OCI-LY3 (cell line): ENCODE results near the gene CCDC12.

Experiments
- H2AFZ ChIP-seq: fragments of 200-600, 300-600 bp; shearing (Covaris generic); 2 replicates; pipeline ENCODE4 v1.6.0; 2014; ENCODE audit warnings: antibody characterized with exemption, low read depth, low read length
- H3K27ac ChIP-seq: fragments of 200-600, 300-600 bp; sonication (generic); 2 replicates; pipeline ENCODE4 v1.5.1; 2014; ENCODE audit warnings: mild to moderate bottlenecking, low read length, moderate library complexity, mixed read lengths
- H3K27me3 ChIP-seq: fragments of 200-600, 300-600 bp; sonication (generic); 2 replicates; pipeline ENCODE4 v1.6.1; 2014; ENCODE audit warnings: low read depth, low read length, mixed read lengths
- H3K36me3 ChIP-seq: fragments of 200-600, 300-600 bp; sonication (generic); replicated peaks from 2 replicates; pipeline ENCODE3; 2014; ENCODE audit warnings: low read depth, low read length, mixed read lengths
- H3K4me1 ChIP-seq: fragments of 300-600, 200-600 bp; sonication (generic); 2 replicates; pipeline ENCODE4 v1.6.1; 2014; ENCODE audit warnings: low read length, mixed read lengths
- H3K4me2 ChIP-seq: fragments of 200-600, 300-600 bp; sonication (generic); 2 replicates; pipeline ENCODE4 v1.6.1; 2014; ENCODE audit warnings: low read length, mixed read lengths
- H3K4me3 ChIP-seq: fragments of 300-600, 200-600 bp; sonication (generic); 2 replicates; pipeline ENCODE4 v1.5.1; 2014; ENCODE audit warnings: antibody characterized with exemption, mild to moderate bottlenecking, low read length, moderate library complexity
- H3K79me2 ChIP-seq: fragments of 300-600, 200-600 bp; shearing (Covaris generic); 2 replicates; pipeline ENCODE4 v1.6.1; 2014; ENCODE audit warnings: mild to moderate bottlenecking, low read length, mixed read lengths
- H3K9ac ChIP-seq: fragments of 300-600, 200-600 bp; shearing (Covaris generic); 2 replicates; pipeline ENCODE4 v1.6.0; 2014; ENCODE audit warnings: mild to moderate bottlenecking, low read length, moderate library complexity
- H3K9me3 ChIP-seq: fragments of 200-600, 300-600 bp; shearing (Covaris generic); 2 replicates; pipeline ENCODE4 v1.6.1; 2014; ENCODE audit warnings: low read length, mixed read lengths; ENCODE audit not compliant: insufficient read depth
- H4K20me1 ChIP-seq: fragments of 200-600, 300-600 bp; sonication (generic); 2 replicates; pipeline ENCODE4 v1.6.1; 2016; ENCODE audit warnings: low read length, mixed read lengths; ENCODE audit not compliant: insufficient read depth
- CTCF ChIP-seq: fragments of 200-600, 300-600 bp; sonication (generic); IDR thresholded peaks from 2 replicates; pipeline ENCODE4 v1.5.1; 2014; ENCODE audit warnings: antibody characterized with exemption, low read length, low read depth
- EZH2phosphoT487 ChIP-seq: fragments of 200-600 bp; shearing (Covaris generic); IDR thresholded peaks from 2 replicates; pipeline ENCODE4 v1.6.1; 2018; ENCODE audit warnings: antibody characterized with exemption, mixed run types, low read depth

Gene CCDC12

DNA sequence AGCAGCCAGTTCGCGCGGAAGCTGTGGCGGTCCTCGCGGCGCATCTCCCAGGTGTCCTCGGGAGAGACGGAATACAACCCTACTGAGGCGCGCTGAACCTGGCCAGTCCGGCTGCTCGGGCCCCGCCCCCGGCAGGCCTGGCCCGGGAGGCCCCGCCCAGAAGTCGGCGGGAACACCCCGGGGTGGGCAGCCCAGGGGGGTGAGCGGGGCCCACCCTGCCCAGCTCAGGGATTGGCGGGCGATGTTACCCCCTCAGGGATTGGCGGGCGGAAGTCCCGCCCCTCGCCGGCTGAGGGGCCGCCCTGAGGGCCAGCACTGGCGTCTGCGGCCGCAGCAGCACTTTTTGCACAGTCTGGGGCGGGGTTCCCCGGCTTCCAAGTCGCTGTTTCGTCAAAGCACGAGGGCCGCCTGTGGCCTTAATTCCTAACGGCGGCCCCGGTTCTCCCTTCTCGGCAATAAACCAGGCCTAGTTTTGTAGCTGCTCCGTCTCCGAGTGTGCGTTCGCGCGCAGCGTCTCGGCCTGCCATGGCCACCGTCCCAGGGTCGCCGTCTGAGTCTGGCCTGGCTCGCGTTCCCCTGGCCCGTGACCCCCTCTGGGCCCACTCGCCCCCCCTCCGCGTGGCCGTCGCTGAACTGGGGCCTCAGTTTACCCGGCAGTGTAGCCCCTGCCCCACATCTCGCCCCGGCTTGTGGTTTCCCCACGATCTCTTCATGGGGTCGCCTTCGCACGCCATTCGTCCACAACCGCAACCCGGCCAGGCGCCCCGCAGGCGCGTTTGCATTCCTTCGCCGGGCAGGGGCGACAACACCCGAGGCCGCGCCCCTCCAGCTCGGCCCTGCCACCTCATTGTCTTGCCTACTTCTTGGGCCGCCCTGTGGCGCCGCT lies 32.9 kb upstream of the CCDC12 start:
- no peak overlapping the region for H3K27ac ChIP-seq
- no peaks in the 10 kb centered on the region for H3K9me3 ChIP-seq
- H2AFZ ChIP-seq = no peak overlapping the region
- no peaks in the 10 kb centered on the region for H4K20me1 ChIP-seq
- no peaks in the 10 kb centered on the region for H3K4me1 ChIP-seq
- no peaks in the 10 kb centered on the region for H3K27me3 ChIP-seq
- TF ChIP-seq CTCF = no peak
- H3K9ac ChIP-seq = no peak overlapping the region
- H3K36me3 ChIP-seq = peaks cover 52% of the 10 kb centered on the region
- H3K4me2 ChIP-seq = no peak overlapping the region
- H3K4me3 ChIP-seq = no peak overlapping the region
- H3K79me2 ChIP-seq = no peaks in the 10 kb centered on the region

DNA sequence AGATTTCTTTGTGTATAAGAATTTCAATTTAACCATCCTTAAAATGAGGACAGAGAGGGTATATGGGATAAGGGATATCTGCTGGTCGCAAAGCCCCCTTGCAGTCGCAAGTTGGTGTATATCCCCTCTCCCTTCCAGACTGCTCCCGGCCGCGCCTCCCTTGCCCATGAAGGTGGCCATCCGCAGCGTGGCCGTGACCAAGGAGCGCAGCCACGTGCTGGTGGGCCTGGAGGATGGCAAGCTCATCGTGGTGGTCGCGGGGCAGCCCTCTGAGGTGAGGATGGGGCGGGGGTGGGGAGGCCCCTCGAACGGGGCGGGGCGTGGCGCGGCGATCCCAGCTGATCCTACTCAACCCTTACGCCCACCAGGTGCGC lies 32.3 kb upstream of the CCDC12 start:
- Histone ChIP-seq H3K4me3 (no peak overlapping the region), H3K9ac (no peak overlapping the region), H4K20me1 (no peaks in the 10 kb centered on the region), H3K27ac (no peak overlapping the region), H3K4me2 (no peak overlapping the region), H3K79me2 (no peaks in the 10 kb centered on the region), H3K36me3 (peaks cover 51% of the 10 kb centered on the region), H2AFZ (no peak overlapping the region), H3K4me1 (no peaks in the 10 kb centered on the region), H3K9me3 (no peaks in the 10 kb centered on the region), H3K27me3 (no peaks in the 10 kb centered on the region)
- TF ChIP-seq CTCF (no peak), EZH2phosphoT487 (no peak)

DNA sequence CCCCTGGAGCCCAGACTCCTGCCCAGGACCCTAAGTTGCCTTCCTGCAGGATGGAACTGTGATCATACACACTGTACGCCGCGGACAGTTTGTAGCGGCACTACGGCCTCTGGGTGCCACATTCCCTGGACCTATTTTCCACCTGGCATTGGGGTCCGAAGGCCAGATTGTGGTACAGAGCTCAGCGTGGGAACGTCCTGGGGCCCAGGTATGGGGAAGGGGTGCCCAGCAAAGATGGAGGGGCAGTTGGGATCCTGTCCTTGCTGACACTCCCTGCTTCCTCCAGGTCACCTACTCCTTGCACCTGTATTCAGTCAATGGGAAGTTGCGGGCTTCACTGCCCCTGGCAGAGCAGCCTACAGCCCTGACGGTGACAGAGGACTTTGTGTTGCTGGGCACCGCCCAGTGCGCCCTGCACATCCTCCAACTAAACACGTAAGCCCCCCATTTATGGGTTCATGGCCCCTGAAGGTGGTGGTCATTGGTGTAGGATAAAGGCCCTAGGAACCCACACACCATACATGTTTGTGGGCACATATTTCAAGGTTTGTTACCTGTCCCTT lies 31.8 kb upstream of the CCDC12 start:
- Histone ChIP-seq H3K4me2 (no peak overlapping the region), H3K36me3 (peaks cover 56% of the 10 kb centered on the region), H3K79me2 (no peaks in the 10 kb centered on the region), H3K27ac (no peak overlapping the region), H3K27me3 (no peaks in the 10 kb centered on the region), H3K4me1 (no peaks in the 10 kb centered on the region), H3K9me3 (no peaks in the 10 kb centered on the region), H4K20me1 (no peaks in the 10 kb centered on the region), H3K9ac (no peak overlapping the region), H2AFZ (no peak overlapping the region), H3K4me3 (no peak overlapping the region)
- no peak for TF ChIP-seq CTCF
- TF ChIP-seq EZH2phosphoT487 = no peak

- Histone ChIP-seq H3K79me2 (no peaks in the 10 kb centered on the region), H3K4me2 (no peak overlapping the region), H3K9me3 (no peaks in the 10 kb centered on the region), H3K4me1 (no peaks in the 10 kb centered on the region), H3K9ac (no peak overlapping the region), H4K20me1 (no peaks in the 10 kb centered on the region), H3K27me3 (no peaks in the 10 kb centered on the region), H3K27ac (no peak overlapping the region), H3K36me3 (peaks cover 61% of the 10 kb centered on the region), H3K4me3 (no peak overlapping the region), H2AFZ (no peak overlapping the region)
- no peak for TF ChIP-seq EZH2phosphoT487
- no peak for TF ChIP-seq CTCF
Observed at GRCh38 chr3:47007482-47008233, 31.1 kb upstream of the CCDC12 start.
